ENCODE measurements around the gene KCNK15. TPM values are rescaled to one million over a fixed set of nuclear protein-coding genes. Genes with fewer than 3 reads are reported as not detected.

KCNK15 gene
- total RNA-seq, 4 donors from 2014 or later, result 0.13 to 2.5 (median 0.23) TPM; not detected in 1

DNA sequence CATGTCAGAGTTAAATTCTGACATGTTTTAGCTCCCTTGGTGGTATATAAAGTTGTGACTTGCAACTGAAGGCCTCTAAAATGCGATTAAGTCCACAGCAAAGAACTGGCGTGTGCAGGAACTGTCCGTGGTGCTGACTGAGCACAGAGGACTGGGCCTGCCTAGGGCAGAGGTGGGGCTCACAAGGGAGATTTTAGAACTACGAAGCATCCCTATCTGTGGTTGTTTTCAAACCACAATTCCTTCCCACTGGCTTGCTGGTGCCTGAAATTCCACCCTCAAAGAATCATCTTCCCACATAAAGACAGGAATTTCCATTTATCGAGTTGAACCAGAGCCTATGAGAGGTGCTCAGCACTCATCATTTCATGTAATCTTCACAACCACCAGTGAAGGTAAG, 34.6 kb downstream of the KCNK15 start:
- Histone ChIP-seq H3K27me3 (peaks cover 0 to 24% (median 0%) of the 10 kb centered on the region in 4 donors), H3K4me1 (no peaks in the 10 kb centered on the region), H3K4me3 (no peak overlapping the region), H3K9me3 (no peaks in the 10 kb centered on the region), H3K36me3 (no peaks in the 10 kb centered on the region), H3K27ac (no peak overlapping the region)
- no peak for DNase-seq
- intact Hi-C loops (cut with DNase I), result no loop called here
- TF ChIP-seq, protein P1, sequence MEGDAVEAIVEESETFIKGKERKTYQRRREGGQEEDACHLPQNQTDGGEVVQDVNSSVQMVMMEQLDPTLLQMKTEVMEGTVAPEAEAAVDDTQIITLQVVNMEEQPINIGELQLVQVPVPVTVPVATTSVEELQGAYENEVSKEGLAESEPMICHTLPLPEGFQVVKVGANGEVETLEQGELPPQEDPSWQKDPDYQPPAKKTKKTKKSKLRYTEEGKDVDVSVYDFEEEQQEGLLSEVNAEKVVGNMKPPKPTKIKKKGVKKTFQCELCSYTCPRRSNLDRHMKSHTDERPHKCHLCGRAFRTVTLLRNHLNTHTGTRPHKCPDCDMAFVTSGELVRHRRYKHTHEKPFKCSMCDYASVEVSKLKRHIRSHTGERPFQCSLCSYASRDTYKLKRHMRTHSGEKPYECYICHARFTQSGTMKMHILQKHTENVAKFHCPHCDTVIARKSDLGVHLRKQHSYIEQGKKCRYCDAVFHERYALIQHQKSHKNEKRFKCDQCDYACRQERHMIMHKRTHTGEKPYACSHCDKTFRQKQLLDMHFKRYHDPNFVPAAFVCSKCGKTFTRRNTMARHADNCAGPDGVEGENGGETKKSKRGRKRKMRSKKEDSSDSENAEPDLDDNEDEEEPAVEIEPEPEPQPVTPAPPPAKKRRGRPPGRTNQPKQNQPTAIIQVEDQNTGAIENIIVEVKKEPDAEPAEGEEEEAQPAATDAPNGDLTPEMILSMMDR (IDR thresholded peaks at IDR 0.05), result no peak
- TF ChIP-seq POLR2A (IDR thresholded peaks at IDR 0.05), result no peak
- 25 to 31% methylated on average over 5 of the region's 5 CpGs for WGBS, 2 donors

DNA sequence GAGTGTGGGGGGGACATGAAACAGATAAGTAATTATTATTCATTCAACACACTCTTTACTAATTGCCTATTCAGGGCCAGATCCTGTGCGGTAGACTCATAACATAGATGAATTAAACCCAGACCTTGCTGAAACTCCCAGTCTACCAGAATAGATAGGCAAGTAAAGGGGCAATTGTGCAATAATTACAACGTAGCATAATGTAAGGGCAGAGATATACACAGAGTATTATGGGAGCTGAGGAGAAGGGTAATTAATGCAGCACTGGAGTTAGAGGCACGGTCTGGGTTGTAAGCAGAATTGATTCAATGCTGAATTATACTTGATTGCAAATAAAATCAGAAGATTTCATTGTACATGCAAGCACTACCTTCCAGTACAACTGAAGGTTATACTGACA, 35.5 kb downstream of the KCNK15 start:
- H3K36me3 ChIP-seq, result no peaks in the 10 kb centered on the region
- H3K4me1 ChIP-seq, result no peaks in the 10 kb centered on the region
- H3K4me3 ChIP-seq, result no peak overlapping the region
- DNase-seq, result no peak
- no peak overlapping the region for H3K27ac ChIP-seq
- intact Hi-C loops (cut with DNase I), result no loop called here
- TF ChIP-seq, protein P1 (IDR thresholded peaks at IDR 0.05), result no peak
- no peaks in the 10 kb centered on the region for H3K9me3 ChIP-seq
- 60 to 77% methylated on average over 3 of the region's 3 CpGs for WGBS, 2 donors
- peaks cover 0 to 19% (median 0%) of the 10 kb centered on the region in 4 donors for H3K27me3 ChIP-seq

DNA sequence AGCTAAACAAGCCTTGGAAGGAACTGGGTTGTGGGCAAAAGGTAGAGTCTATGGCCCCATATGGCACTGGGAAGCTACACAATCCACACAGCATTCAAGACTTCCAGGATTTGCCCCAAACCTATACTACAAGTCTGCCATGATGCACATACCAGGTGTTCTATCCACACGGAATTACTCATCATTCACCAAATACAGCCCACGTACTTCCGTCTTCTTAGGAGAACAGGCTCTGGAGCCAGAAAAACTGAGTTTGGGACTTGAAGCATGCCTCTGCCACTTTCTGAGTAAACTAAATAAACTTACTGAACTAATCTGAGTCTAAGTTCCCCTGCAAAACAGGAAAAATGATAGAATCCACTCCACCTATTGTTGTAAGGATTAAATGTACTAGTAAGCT, 36.1 kb downstream of the KCNK15 start:
- peaks cover 0 to 18% (median 0%) of the 10 kb centered on the region in 4 donors for H3K27me3 ChIP-seq
- TF ChIP-seq, protein P1 (IDR thresholded peaks at IDR 0.05), result no peak
- TF ChIP-seq POLR2A (IDR thresholded peaks at IDR 0.05), result no peak
- intact Hi-C loops (cut with DNase I), result no loop called here
- no peaks in the 10 kb centered on the region for H3K9me3 ChIP-seq
- no peaks in the 10 kb centered on the region for H3K4me1 ChIP-seq
- 62 to 65% methylated on average over 3 of the region's 3 CpGs for WGBS, 2 donors
- no peak for DNase-seq
- no peaks in the 10 kb centered on the region for H3K36me3 ChIP-seq
- no peak overlapping the region for H3K4me3 ChIP-seq
- no peak overlapping the region for H3K27ac ChIP-seq

DNA sequence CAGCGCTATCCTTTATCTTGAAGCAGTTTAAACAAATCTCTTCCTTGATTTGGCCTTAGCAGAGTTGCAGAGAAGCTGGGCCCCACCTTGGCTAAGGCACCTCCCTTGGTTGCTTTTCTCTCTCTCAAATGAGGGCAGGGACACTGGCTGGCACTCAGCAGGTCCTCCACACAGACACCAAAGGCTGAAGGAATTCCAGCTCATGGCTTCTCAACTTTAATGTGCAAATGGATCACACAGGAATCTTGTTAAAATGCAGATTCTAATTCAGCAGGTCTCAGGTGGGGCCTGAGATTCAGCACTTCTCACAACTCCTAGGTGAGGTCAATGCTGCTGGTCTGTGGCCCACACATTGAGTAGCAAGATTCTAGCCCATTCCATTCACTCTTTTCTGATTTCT, 39.0 kb downstream of the KCNK15 start:
- TF ChIP-seq POLR2A (IDR thresholded peaks at IDR 0.05), result no peak
- TF ChIP-seq, protein P1 (IDR thresholded peaks at IDR 0.05), result no peak
- DNase-seq, result no peak
- intact Hi-C loops (cut with DNase I), result no loop called here
- no peak overlapping the region for H3K27ac ChIP-seq
- peaks cover 0 to 39% (median 0%) of the 10 kb centered on the region in 4 donors for H3K27me3 ChIP-seq
- H3K36me3 ChIP-seq, result no peaks in the 10 kb centered on the region
- 55 to 79% methylated on average over 1 of the region's 1 CpG for WGBS, 2 donors
- no peak overlapping the region for H3K4me3 ChIP-seq
- no peaks in the 10 kb centered on the region for H3K4me1 ChIP-seq
- H3K9me3 ChIP-seq, result no peaks in the 10 kb centered on the region

DNA sequence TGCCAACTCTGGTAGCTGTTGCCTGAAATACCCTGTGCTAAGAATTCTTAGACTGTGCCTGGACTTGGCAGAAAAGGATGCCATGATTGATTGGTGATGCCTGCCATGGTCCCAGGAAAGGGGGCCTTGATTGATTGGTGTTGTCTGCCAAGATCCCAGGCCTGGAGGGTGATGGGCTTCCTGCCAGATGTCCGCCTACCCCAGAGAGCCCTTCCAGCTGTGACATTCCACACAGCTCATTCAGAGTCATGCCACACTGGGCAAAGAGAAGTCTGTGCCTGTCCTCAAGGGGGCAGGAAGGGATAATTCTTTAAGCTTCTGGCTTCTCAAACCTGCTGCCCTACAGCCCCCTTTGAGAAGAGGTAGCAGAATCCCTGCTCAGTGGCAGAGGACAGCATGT, 40.1 kb downstream of the KCNK15 start:
- no peak for TF ChIP-seq POLR2A (IDR thresholded peaks at IDR 0.05)
- TF ChIP-seq, protein P1 (IDR thresholded peaks at IDR 0.05), result no peak
- DNase-seq, result no peak
- 29% methylated on average over 1 of the region's 1 CpG; no CpG with 5 or more reads in 1 of the 2 donors for WGBS, 2 donors
- Histone ChIP-seq H3K4me1 (no peaks in the 10 kb centered on the region), H3K27me3 (peaks cover 0 to 50% (median 0%) of the 10 kb centered on the region in 4 donors), H3K36me3 (no peaks in the 10 kb centered on the region), H3K4me3 (no peak overlapping the region), H3K27ac (no peak overlapping the region), H3K9me3 (no peaks in the 10 kb centered on the region)
- intact Hi-C loops (cut with DNase I), result no loop called here
